ENCODE measurements around the gene PRKCA.
"Not testable (repeated sequence)": the region's sequence is repeated elsewhere in the genome, so short reads cannot be mapped to it uniquely, and the experiment has no call there.

Gene PRKCA

DNA sequence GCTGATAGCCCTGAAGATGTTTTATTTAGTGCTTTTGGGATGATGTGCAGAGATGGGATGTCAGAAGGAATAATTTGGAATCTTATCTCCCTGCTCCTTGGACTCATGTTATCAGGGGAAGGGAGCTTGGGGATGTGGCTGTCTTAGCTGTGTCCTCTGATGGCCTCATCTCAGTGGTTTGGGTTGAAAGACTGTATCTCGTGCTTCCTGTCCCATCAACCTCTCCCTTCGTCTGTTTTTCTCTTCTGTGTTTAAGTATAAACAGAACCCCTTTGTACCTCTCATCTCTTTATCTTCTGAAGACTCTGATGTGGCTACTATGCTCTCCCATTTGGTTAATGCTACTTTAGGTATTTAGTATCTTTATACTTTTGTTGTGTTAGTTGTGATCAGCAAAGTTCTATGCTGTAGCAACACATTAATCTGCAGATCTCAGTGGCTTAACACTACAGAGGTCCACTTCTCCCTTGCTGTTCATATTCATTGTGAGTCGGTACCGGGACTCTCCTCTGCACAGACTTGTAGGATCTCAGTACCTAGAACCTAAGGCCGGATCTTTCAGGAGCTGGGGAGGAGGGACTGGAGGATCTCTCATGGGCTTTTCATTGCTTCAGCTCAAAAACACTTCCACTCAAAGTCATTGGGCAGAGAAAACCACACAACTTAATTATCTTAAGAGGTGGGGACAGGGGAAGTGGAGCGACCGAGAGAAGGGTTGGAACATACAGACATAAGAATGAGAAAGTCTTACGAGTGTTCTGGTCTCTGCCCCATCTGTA is 28.8 kb downstream of the PRKCA start:
- DNase-seq, result no peak

DNA sequence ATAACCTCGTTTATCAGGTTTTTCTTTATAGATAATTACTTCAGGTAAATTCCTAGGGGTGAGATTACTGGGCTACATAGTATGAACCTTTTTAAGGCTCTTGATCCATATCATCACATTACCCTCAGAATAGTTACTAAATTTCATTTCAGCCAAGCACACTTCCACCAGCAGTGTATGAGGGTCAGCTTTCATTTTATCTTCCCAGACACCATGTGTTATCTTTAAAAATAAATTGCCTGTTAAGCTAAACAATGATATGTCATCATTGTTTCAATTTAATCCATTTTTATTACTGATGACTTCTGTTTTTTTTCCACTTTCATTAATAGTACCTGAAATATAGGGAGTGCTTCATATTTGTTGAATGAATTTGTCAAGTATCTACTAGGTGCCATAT is 33.4 kb downstream of the PRKCA start:
- DNase-seq, result no peak

DNA sequence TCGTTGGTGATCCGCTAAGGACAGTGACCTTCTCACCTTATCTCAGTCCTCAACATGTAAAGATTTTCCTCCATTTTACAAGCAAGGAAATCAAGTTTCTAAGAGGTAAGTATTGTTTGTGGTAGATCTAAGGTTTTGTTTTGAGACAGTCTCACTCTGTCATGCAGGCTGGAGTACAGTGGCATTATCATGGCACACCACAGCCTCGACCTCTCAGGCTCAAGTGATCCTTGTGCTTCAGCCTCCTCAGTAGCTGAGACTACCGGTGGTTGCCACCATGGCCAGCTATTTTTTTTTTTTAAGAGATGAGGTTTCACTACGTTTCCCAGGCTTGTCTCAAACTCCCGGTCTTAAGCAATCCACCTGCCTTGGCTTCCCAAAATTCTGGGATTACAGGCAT is 34.9 kb downstream of the PRKCA start:
- no peak for DNase-seq

DNA sequence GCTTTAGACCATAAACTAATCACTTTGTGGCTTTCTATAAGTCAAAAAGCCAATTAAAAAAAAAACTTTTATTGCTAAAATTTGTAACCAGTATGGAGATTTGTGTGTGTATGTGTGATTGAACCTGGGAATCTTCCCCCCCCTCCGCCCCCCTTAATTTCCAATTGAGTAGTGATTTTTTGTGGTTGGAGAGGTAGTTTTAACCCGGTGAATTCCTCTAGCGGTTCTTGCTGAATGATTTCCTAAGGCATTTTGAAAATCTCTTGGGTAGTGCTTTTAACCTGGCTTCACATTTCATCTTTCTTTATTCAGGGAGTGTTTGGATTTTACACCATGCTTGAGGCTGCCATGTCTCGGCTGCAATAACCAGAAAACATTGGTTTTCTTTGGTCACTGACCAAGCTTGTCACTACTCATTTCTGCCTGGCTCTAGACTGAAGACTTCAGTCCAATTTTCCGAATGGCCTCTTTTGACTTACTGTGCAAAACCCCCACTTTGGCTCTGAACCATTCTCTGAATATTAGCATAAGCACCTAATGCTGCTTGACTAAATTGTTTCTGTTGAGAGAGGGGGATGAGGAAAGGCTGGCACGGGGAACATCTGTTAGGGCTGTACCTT is 35.6 kb downstream of the PRKCA start:
- DNase-seq, result no peak

DNA sequence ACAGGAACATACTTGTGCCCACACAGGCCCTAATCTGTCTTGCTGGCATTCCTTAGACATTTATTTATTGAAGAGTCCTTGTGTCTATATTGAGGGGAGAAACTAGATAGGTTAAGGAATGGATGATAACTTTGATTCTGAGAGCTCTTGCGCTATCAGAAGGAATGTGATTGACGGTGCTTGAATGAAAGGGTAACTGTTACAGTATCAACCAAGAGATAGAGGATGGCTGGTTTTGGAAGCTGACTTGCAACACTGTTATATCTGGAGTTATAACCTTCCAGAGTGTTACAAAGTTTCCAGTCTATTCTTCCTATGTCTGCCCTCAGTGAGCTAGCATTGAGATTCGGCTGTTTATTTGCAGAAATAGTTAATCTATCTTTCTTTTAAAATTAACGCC is 36.5 kb downstream of the PRKCA start:
- DNase-seq, result no peak

DNA sequence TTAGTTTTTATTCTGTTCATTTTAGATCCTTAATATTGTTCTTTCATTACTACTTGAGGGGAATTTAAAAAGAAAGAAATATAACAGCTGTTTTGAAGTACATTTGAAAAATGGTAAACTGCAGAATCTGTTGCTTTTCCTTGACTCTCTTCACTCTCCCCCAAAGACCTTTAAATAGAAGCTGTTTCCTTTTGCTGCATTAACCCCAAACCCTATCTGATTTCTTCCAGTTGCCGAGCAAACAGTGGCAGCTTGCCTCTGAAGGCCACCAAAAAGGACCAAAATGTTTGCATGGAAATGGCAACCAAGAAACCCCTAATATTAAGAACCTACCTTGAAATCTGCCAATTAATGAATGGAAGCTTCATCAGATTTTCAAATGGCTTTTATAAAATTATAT is 37.1 kb downstream of the PRKCA start:
- DNase-seq, result no peak

DNA sequence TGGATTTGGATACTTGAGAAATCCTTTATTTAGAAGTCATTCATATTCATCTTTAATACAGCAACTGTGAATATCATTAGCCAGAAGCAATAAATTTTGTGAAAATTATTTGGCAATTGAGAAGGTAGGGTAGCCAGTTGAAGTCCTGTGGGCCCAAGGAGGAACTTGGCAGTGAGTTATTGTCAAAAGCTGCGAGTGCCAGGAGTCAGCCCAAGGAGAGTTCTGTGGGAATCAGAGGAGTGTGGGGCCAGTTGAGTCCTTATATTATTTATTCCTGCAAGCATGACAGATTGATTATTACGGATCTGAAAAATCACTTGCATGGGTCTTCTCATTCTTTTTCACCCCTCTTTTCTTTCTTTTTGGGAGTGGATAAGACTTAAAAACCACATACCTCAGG is 38.3 kb downstream of the PRKCA start:
- DNase-seq, result no peak

DNA sequence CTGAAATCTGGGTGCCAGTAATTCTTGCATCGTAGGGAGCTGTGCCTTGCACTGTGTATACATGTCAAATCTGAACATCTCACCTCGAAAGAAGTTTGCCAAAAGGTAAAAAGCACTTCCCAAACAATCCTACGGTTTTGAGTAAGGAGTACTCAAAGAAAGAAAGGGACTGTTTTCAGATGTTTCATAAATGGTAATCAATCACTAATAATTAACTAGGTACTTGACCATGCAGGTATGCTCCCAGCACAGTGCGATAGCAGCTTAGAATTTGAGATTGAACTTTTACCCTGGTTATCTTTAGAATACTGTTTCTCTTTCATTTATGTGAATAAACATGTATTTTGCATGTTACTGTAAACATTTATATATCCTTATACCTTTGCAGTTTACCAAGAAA is 39.0 kb downstream of the PRKCA start:
- DNase-seq, result no peak

DNA sequence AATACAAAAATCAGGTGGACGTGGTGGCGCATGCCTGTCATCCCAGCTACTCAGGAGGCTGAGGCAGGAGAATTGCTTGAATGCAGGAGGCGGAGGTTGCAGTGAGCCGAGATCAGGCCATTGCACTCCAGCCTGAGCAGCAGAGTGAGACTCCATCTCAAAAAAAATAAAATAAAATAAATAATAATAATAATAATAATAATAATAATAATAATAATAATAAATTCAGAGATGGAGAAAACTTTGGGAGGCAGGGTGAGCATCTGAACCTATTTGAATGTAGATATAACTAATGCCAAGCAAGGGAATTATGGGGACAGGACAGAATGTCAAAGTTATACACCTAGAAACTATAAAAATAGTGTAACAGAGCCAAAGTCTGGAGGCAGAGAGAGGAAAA is 39.9 kb downstream of the PRKCA start:
- DNase-seq, result not testable (repeated sequence)

DNA sequence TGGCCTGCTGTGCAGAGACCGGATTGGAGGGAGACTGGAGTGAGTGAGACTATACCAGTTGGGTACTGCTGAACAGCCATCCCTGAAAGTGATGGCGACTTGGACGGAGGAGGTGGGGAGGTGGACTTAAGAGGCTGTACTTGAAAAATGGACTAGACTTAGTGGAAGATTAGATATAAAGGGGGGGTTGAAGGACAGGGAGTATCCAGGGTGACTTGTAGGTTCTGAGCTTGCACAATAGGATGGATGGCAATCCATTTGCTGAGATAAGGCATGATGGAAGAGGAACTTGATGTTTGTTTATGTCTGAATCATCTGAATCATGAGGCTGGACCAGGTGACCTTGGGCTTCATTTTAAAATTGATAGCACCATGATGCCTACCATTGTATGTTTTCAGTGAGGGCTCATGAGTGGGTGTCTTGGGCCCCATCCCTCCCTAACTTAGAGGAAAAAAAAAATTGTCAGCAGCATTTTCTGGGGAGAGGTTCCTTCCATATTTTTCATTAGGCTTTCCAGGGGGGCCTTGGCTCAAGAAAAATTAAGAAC is 41.2 kb downstream of the PRKCA start:
- DNase-seq, result no peak

DNA sequence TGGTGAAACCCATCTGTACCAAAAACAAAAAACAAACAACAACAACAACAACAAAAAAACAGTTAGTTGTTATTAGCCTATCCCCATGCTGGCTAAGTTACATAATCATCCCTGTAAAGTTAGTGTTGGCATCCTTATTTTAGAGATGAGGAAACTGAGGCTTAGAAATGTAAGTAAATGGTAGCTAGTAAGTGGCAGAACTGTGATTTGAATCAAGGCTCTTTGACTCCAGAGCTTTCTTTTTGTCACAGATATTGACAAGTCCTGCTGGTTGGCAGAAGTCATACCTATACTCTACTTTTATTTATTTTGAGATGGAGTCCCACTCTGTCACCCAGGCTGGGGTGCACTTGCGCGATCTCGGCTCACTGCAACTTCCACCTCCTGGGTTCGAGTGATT is 42.1 kb downstream of the PRKCA start:
- no peak for DNase-seq

DNA sequence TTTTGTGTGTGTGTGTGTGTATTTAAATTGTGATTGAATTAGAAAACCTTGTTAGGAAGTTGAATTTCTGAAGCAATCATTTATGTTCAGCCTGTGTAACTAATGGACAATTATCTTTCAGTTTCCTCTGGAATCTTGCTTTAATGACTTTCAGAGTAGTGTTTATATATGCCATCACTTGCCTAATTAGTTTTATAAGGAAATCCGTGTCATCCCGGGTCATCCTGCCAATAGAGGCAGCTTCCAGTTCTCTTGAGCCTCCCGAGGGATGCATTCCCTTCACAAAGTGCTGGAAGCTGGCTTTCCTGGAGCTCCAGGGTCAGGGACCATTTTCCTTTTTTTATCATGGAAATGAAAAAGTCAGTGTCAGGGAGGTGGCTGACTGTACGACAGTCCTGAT is 42.9 kb downstream of the PRKCA start:
- no peak for DNase-seq

DNA sequence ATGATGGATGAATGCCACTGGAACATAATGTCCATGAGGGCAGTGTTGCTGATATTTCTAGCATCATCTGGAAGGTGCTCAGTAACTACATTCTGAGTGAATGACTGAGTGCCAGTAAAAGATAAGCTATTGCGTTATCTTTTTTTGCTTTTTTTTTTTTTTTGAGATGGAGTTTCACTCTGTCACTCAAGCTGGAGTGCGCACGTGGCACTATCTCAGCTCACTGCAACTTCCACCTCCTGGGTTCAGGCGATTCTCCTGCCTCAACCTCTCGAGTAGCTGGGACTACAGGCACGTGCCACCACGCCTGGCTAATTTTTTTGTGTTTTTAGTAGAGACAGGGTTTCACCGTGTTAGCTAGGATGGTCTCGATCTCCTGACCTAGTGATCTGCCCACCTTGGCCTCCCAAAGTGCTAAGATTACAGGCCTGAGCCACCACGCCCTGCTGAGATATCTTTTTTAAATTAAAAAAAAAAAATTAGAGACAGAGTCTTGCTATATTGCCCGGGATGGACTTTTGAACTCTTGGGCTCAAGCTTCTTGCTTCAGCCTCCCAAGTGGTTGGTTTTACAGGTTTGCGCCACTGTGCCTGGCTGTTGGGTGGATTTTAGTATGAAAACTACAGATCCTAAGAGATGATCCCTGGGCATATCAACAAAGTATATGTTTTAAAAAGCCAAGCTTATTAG is 43.7 kb downstream of the PRKCA start:
- not testable (repeated sequence) for DNase-seq

DNA sequence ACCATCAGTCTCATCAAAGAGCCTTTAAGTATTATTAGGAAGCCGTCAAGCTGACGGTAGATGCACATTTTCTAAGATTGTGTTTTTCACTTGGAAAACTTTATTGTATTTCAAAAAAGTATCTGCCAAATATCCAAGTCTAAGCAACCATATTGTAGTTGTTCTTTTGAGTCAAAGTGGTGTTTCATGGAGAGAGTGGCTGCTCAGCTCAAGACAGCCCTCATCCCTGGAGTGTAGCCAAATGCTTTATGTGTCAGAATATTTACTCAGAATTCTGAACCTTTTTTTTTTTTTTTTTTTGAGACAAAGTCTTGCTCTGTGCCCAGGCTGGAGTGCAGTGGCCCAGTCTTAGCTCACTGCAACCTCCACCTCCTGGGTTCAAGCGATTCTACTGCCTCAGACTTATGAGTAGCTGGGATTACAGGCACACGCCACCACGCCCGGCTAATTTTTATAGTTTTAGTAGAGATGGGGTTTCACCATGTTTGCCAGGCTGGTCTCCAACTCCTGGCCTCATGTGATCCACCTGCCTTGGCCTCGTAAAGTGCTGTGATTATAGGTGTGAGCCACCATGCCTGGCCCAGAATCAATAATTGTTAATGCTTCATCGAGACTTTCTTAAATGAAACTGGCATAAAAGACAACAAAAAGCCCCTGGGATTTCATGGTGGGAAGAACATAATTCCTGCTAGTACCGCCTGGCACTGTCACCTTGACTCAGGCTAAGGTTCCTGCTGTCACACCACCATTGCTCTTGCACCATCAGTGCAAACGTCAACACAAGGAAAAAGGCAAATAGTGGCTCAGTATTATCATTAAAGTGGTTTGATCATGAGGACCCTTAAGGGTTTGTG is 45.5 kb downstream of the PRKCA start:
- no peak for DNase-seq

DNA sequence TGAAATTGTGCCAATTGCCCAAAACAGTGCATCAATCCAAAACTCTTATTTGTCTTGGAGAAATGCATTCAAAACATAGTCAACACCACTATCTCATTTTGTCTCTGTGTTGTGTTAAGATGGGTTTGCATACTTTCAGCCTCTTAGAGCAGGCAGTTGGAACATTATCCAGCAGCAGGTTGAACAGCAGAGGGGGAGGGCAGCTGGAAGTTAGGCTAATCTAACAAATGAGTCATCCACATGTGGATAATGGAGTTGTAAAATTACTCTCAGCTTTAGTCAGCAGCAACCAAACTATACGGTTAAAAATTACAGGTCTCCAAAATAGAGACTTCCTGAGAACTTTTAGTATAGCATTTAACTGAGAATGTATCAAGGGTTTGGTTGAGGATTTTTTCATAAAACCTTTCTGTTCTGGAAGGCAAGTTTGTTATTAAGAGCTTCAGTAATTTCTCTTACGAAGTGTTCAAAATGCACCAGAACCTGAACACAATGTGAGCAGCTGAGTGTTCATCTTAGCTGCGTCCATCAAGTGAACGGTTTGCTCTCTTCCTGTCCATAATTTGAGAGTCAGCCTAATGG is 46.3 kb downstream of the PRKCA start:
- DNase-seq, result no peak

DNA sequence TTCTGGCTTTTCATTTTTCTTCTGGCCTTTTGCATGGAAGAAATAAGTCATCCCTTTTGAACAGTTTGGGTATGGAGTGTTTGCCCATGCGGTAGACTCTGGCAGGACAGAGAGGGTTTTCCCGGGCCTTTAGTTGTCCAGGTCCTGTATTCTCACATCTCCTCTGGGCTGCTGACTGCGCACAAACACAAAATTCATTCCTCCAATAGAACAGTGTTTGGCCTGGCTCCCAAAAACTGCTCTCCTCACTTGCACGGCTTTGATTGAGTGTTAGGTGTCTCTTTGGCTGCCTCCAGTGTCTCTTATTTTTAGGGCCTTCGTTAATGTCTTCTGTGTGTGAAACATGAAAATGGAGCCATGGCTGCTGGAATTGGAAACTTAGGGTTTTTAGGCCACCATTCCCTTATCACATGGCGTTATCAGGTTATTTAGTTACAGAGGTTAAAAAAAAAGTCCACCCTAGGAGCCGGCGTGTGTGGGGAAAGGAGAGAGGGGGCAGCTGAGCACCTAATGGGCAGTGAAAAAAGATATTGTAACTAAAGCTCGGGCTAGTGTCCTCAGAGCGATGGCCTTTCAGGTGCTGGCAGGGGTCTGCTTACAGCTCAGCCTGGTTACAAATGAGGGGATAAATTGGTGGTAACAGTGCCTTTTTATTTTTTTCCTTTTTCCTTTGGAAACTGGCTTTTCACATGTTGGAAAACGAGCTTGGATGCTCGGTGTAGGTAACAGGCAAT is 47.3 kb downstream of the PRKCA start:
- DNase-seq, result no peak

DNA sequence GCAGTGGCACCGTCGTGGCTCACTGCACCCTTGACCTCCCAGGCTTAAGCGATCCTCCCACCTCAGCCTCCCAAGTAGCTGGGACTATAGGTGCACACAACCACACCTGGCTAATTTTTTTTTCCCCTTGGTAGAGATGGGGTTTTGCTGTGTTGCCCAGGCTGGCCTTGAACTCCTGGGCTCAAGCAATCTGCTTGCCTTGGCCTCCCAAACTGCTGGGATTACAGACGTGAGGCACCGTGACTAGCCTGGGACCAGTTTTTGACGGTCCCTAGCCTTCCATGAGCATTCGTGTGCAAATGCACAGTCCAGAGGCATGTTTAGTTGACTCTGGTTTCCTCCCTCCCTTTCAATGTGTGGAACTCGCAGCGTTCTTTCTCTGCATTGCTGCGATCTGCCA is 48.2 kb downstream of the PRKCA start:
- not testable (repeated sequence) for DNase-seq

DNA sequence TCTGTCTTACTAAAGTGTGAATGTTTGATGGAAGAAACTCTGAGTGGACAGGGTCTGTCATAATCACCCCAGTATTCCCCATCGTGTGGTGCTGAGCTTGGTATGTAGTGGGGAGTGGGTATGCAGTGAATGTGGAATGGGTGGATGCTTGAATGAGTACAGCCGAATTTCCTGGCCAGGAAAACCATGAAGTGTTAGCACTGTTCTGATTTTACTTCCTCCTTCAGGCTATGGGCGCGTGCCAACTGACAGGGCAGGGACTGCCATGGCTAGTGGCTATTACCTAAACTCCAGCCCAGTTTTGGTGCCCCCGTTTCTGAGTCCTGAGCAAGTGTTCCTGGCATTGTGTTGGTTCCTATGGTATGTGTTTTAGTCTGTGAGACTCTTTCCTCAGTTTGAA is 48.6 kb downstream of the PRKCA start:
- no peak for DNase-seq

DNA sequence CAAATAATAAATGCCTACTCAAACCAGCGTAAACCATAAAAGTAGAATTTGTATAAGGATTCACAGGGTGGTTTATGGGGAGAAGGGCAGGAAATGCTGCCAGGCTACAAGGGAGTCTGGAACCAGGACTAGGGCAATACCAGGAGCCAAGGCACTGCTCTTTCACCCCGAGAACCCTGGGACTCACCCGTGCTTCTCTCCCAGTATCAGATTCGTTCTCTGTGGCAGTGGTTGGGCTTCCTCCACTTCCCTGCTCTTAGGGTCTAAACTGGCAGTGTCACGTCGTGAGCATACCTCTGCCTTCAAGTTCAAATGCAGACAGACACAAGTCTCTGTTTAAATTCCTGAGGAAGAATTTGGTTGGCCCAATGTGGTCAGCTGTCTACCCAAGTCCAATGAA is 49.3 kb downstream of the PRKCA start:
- DNase-seq, result no peak

DNA sequence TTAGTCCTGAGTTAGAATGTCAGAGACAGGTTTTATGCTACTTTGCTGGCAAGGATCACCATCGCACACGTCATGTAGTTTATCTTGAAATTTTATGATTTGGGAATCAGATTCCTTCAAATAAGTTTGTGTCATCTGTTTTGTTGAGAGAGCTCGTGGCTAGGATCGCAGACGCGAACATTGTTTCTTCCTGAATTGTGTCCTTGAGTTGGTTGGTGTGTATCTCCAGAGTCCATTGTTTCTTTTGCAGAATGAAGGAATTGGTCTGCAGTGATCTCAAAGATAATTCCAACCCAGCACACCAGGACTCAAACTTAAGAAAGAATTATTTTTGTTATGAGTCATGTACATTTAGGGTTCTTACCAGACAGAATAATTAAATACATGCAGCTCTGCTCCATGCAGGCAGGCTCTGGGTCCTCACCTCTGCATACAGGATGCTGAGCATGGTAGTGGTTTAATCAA is 51.6 kb downstream of the PRKCA start:
- no peak for DNase-seq

DNA sequence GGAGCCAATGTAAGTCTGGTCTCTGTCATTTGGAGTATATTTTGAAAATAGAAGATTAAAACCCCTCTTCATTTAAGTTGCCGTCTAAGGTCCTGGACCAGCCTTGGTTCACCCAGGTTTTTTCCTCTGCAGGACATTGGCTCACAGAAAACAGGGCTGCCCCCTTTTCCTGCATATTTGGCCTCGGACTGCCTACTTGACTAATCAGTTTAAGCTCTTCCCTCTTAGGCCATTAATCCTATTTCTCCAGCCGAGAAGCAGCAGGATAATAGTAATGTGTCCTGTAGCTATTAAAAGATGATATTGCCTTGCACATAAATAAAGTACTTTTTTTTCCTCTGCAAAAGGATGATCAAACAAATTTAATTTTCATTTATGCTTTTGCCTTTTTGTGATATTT is 52.1 kb downstream of the PRKCA start:
- DNase-seq, result no peak

DNA sequence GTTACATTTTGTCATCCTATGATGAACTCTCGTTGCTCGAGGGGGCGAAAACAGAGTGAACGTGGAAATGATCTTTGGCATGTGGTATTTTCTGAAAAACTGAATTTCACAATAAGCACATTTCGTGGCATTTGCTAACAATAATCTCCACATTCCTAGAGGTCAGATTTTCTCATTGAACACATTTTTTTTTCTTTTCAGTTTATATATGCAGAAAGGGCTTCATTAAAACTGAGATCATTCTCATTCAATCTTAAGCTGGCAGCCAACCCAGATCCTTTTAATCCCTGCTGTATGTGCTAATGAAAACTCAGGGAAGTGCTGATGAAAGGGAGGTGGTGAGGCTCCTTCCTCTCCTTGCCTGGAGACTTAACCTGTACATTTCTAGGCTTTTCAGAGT is 52.6 kb downstream of the PRKCA start:
- no peak for DNase-seq
